ENCODE results near the gene CST9.

GRCh38 chr20:23598481-23598880, 7.2 kb downstream of the CST9 start:
- TF ChIP-seq, protein P1, sequence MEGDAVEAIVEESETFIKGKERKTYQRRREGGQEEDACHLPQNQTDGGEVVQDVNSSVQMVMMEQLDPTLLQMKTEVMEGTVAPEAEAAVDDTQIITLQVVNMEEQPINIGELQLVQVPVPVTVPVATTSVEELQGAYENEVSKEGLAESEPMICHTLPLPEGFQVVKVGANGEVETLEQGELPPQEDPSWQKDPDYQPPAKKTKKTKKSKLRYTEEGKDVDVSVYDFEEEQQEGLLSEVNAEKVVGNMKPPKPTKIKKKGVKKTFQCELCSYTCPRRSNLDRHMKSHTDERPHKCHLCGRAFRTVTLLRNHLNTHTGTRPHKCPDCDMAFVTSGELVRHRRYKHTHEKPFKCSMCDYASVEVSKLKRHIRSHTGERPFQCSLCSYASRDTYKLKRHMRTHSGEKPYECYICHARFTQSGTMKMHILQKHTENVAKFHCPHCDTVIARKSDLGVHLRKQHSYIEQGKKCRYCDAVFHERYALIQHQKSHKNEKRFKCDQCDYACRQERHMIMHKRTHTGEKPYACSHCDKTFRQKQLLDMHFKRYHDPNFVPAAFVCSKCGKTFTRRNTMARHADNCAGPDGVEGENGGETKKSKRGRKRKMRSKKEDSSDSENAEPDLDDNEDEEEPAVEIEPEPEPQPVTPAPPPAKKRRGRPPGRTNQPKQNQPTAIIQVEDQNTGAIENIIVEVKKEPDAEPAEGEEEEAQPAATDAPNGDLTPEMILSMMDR (IDR thresholded peaks at IDR 0.05; ENCODE audit: poor library complexity), result no peak
- TF ChIP-seq EZH2phosphoT487 (IDR thresholded peaks at IDR 0.05; ENCODE audit: low read depth, severe bottlenecking, unreplicated experiment) (no peak), EZH2 (IDR thresholded peaks at IDR 0.05; ENCODE audit: borderline replicate concordance) (no peak)

Measured in hepatocyte (in vitro differentiated cells).